Stimulated activated CD8-positive, alpha-beta memory T cell treated with anti-CD3 and anti-CD28 coated beads, Interleukin-15, amount 100 ng/mL, for 4 hours (primary cell): ENCODE results near the gene DHX32.
"Not testable (repeated sequence)": the region's sequence is repeated elsewhere in the genome, so short reads cannot be mapped to it uniquely, and the experiment has no call there.

ENCODE experiments used
- DNase-seq, 2 donors: peaks; one replicate each; pipeline ENCODE4 v3.0.0-alpha.2; 2020; ENCODE audit warnings: low read depth in 2 of 2

The DHX32 gene

GRCh38 chr10:125896088-125896934, 15.2 kb upstream of the DHX32 start, which contains the start of gene FANK1:
FANK1 (plus strand) TSS chr10:125896564; CDS start chr10:125896643, 79 bp downstream.
- DNase-seq, result peak; percentile 62 to 64

- DNase-seq, result peak; percentile 10 to 19
Observed at GRCh38 chr10:125895130-125896087, 14.3 kb upstream of the DHX32 start.

- DNase-seq, result not testable (repeated sequence)
Observed at GRCh38 chr10:125894176-125894575, 13.1 kb upstream of the DHX32 start.

- DNase-seq, result not testable (repeated sequence)
Observed at GRCh38 chr10:125892402-125892801, 11.3 kb upstream of the DHX32 start.

- not testable (repeated sequence) for DNase-seq
Observed at GRCh38 chr10:125889441-125889840, 8.3 kb upstream of the DHX32 start.

GRCh38 chr10:125886914-125887512, 5.9 kb upstream of the DHX32 start:
- no peak for DNase-seq

- no peak for DNase-seq
Observed at GRCh38 chr10:125883211-125883610, 2.1 kb upstream of the DHX32 start.

- DNase-seq, result no peak
Observed at GRCh38 chr10:125882596-125882995, 1.5 kb upstream of the DHX32 start.

- DNase-seq, result no peak
Observed at GRCh38 chr10:125880719-125881118, 373 bp downstream of the DHX32 start.

GRCh38 chr10:125878957-125879835, 1.9 kb downstream of the DHX32 start:
- no peak for DNase-seq

GRCh38 chr10:125871338-125871737, 9.8 kb downstream of the DHX32 start:
- DNase-seq, result no peak

- no peak for DNase-seq
Observed at GRCh38 chr10:125868372-125868975, 12.6 kb downstream of the DHX32 start.

- no peak for DNase-seq
Observed at GRCh38 chr10:125866421-125867029, 14.6 kb downstream of the DHX32 start.

- DNase-seq, result no peak
Observed at GRCh38 chr10:125865120-125865519, 16.0 kb downstream of the DHX32 start.

- no peak for DNase-seq
Observed at GRCh38 chr10:125859128-125859817, 21.8 kb downstream of the DHX32 start.

GRCh38 chr10:125857185-125857760, 23.8 kb downstream of the DHX32 start:
- no peak for DNase-seq

- no peak for DNase-seq
Observed at GRCh38 chr10:125852487-125852886, 28.6 kb downstream of the DHX32 start.

GRCh38 chr10:125850766-125851731, 30.0 kb downstream of the DHX32 start:
- no peak for DNase-seq
